ENCODE measurements around the gene GPR176.

The GPR176 gene

DNA sequence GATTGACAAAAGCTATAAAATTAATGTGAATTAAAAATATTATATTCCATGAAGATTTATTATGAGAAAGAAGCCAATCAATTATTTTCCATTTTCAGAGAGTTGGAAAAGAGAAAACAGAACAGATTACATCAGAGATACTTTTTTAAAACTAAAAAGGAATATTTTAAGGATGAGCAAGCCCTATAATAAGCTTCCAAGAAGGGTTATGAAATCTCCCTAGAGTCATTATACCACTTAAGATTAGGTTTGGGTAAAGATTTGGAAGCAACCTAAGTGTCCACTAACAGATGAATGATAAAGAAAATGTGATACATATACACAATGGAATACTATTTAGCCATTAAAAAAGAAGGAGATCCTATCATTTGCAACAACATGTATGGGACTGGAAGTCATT, 85.8 kb downstream of the GPR176 start:
- TF ChIP-seq, protein P1, sequence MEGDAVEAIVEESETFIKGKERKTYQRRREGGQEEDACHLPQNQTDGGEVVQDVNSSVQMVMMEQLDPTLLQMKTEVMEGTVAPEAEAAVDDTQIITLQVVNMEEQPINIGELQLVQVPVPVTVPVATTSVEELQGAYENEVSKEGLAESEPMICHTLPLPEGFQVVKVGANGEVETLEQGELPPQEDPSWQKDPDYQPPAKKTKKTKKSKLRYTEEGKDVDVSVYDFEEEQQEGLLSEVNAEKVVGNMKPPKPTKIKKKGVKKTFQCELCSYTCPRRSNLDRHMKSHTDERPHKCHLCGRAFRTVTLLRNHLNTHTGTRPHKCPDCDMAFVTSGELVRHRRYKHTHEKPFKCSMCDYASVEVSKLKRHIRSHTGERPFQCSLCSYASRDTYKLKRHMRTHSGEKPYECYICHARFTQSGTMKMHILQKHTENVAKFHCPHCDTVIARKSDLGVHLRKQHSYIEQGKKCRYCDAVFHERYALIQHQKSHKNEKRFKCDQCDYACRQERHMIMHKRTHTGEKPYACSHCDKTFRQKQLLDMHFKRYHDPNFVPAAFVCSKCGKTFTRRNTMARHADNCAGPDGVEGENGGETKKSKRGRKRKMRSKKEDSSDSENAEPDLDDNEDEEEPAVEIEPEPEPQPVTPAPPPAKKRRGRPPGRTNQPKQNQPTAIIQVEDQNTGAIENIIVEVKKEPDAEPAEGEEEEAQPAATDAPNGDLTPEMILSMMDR (IDR thresholded peaks at IDR 0.05; ENCODE audit: extremely low read depth, missing control alignments): no peak

DNA sequence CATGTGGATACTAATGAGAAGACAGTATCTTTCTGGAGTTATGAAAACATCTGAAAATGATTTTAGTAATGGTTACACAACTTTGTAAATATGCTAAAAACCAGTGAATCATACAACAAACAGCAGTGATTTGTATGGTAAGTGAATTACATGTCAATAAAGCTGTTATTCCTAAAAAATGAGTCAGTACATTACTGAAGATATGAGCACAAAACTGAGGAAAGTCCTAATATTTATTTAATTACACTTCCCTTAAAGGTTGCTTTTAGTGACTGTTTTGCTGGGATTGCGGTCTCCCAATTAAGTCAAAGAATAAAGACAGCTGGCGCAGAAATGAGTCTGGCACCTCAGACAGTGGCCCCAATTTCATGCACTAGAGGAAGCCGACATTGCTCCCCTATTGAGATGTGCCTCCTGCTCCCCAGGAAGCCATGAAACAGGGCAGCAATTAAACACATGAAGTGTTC, 86.5 kb downstream of the GPR176 start:
- DNase-seq (ENCODE audit: low spot score): no peak
- TF ChIP-seq, protein P1 (IDR thresholded peaks at IDR 0.05; ENCODE audit: extremely low read depth, missing control alignments): no peak

More for the DNA sequence above, 85.8 kb downstream of the GPR176 start:
- DNase-seq (ENCODE audit: low spot score): no peak

DNA sequence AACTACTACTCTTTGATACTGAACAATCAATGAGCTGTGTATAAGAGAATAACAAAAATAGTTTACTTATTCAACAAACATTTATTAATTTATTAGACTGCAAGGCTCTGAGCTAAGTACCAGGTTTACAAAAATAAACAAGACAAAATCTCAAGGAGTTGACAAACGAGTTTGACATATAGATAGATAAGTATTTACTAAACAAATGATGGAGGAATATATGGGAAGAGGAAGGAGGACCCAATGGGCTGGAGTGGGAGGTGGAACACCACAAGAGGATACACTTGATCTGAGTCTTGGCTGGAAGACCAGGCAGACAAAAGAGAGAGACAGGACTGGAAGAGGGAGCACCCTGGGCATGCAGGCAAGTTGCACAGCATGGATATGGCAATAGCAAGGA, 89.9 kb downstream of the GPR176 start:
- DNase-seq (ENCODE audit: low spot score): no peak
- TF ChIP-seq, protein P1 (IDR thresholded peaks at IDR 0.05; ENCODE audit: extremely low read depth, missing control alignments): no peak

DNA sequence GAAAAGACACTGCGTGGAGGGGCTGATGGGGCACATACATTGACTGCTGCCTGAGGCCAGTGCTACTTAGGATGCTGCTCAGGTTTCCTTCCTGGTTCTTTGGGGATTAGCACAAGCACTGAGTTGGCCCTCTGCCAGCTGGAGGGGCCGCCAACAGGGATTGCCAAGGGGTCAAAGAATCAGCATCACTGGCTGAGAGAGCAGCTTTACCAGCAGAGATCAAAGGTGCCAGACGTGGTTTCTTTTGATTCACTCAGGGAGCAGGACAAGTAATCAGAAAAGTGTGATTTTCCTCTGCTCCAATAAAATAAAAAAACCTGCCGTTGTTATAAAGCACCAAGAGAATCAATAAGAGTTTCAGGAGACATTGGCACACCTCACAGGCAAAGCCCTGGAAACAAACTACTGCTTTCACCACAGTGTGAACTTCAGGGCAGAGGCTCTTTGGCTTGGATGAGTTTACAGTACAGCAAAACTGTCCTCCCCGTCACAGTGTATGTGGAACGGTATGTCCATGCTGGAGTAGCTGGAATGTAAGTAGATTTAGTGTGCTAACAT, 91.6 kb downstream of the GPR176 start:
- no peak for DNase-seq (ENCODE audit: low spot score)
- TF ChIP-seq, protein P1 (IDR thresholded peaks at IDR 0.05; ENCODE audit: extremely low read depth, missing control alignments): no peak

DNA sequence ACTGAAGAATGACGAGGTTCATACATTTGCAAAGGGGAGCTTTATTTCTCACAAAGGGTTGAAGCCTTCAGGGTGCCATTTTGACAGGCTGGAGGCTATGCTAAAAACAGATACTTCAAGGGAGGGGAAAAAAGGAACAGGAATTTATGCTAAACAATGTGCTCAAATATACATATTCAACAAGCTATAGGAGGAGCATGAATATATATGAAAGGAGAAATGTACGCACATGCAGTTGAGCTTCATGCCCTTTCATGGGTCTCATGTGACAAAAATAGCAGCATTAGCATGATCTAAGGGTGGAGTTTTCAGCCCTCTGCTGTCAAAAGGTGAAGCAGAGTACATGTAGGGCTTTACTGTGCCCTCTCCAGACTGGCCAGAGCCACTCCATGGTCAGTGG, 93.1 kb downstream of the GPR176 start:
- TF ChIP-seq, protein P1 (IDR thresholded peaks at IDR 0.05; ENCODE audit: extremely low read depth, missing control alignments): no peak
- no peak for DNase-seq (ENCODE audit: low spot score)

DNA sequence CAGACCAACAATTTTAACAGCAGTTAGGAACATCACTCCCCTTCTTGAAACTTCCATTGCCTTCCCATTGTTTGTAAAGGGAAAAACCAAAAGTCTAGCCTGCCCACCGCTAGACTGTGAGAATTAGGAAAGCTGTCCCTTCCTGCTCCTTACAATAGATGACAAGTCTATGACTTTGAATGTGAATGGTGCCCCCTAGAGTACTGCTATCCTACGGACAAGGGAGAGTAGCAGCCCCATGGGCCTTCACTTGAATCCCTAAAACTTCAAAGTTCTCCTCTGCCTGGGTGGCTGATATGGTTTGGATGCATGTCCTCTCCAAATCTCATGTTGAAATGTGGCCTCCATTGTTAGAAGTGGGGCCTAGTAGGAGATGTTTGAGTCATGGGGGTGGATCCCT, 96.4 kb downstream of the GPR176 start:
- TF ChIP-seq, protein P1 (IDR thresholded peaks at IDR 0.05; ENCODE audit: extremely low read depth, missing control alignments): no peak
- DNase-seq (ENCODE audit: low spot score): no peak

DNA sequence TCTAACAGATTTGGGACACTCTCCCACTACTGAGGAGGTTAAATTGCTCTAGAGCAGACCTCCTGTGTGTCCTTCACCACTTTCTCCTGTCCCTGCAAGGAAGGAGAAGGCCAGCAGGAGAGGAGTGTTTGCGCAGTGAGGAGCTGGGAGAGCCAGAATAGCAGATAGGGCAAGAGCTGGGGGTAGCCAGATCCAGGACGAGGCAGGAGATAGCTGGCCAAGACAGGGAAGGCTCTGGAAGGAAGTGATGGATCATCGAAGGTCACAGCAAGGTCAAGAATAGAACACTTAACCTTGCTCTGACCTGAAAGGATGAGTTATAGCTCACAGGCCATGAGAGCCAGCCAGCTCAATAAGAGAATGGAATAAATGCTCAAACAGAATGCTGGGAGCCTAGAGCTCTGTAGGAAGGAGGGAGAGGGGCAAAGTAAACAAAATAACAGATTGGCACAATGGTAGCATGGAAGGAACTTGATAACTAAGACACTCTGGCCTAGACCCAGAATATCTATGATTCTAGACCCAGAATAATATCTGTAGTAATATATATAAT, 99.9 kb downstream of the GPR176 start:
- TF ChIP-seq, protein P1 (IDR thresholded peaks at IDR 0.05; ENCODE audit: extremely low read depth, missing control alignments): no peak
- DNase-seq (ENCODE audit: low spot score): no peak
